A673 (cell line): Measurements from ENCODE around the gene RNF167. TPM values are rescaled to one million over a fixed set of nuclear protein-coding genes. Genes with fewer than 3 reads are reported as not detected.

ENCODE experiments used
- BruUV-seq: library from RNA; stranded (reverse); fragments of 400-500 nt; replicated peaks from 2 replicates; lab custom pipeline; 2021; lab: Mats Ljungman, UMichigan
- CTCF ChIA-PET: fragments of 300-600 bp; sonication (Branson Sonifier 250); formaldehyde crosslinking; loops from one replicate; lab custom pipeline; 2022; ENCODE audit warnings: antibody characterized with exemption; lab: Charles Lee
- POLR2A ChIA-PET: fragments of 300-600 bp; sonication (Branson Sonifier 250); formaldehyde crosslinking; loops from one replicate; lab custom pipeline; 2022; ENCODE audit warnings: antibody characterized with exemption; ENCODE audit not compliant: low non-redundant PET; lab: Charles Lee
- DNase-seq: peaks from one replicate; pipeline ENCODE4 v3.0.0-alpha.2; 2015; ENCODE audit warnings: low spot score
- H3K27ac ChIP-seq: fragments of 200-600 bp; sonication (generic); 2 replicates; pipeline ENCODE4 v1.5.1; 2016; ENCODE audit warnings: mixed run types, low read depth, mild to moderate bottlenecking, mixed read lengths, antibody characterized with exemption, low read length; ENCODE audit not compliant: poor library complexity, severe bottlenecking
- H3K27me3 ChIP-seq: fragments of 200-600 bp; sonication (generic); replicated peaks from 2 replicates; pipeline ENCODE4 v1.6.1; 2017; ENCODE audit warnings: mixed run types, low read depth, mild to moderate bottlenecking, mixed read lengths, antibody characterized with exemption, low read length; ENCODE audit not compliant: insufficient read depth, poor library complexity
- H3K36me3 ChIP-seq: fragments of 200-600 bp; sonication (generic); 2 replicates; pipeline ENCODE4 v1.6.1; 2016; ENCODE audit warnings: mixed run types, mild to moderate bottlenecking, mixed read lengths, antibody characterized with exemption, low read length; ENCODE audit not compliant: insufficient read depth, poor library complexity, severe bottlenecking
- H3K4me1 ChIP-seq: fragments of 200-600 bp; sonication (generic); 2 replicates; pipeline ENCODE4 v1.6.1; 2017; ENCODE audit warnings: mixed run types, mild to moderate bottlenecking, mixed read lengths, antibody characterized with exemption, low read length; ENCODE audit not compliant: insufficient read depth, poor library complexity, severe bottlenecking
- H3K4me3 ChIP-seq: fragments of 200-600 bp; sonication (generic); 2 replicates; pipeline ENCODE4 v1.5.1; 2016; ENCODE audit warnings: low read depth, mixed run types, mild to moderate bottlenecking, mixed read lengths, low read length; ENCODE audit not compliant: poor library complexity, severe bottlenecking
- H3K9me3 ChIP-seq: fragments of 200-600 bp; sonication (generic); 2 replicates; pipeline ENCODE4 v1.6.1; 2016; ENCODE audit warnings: mixed run types, low read depth, mild to moderate bottlenecking, mixed read lengths, antibody characterized with exemption, low read length; ENCODE audit not compliant: poor library complexity, severe bottlenecking
- CTCF ChIP-seq: fragments of 300-800, 200-600 bp; sonication (generic); conservative IDR thresholded peaks from 2 replicates; pipeline ENCODE4 v1.5.1; 2017; ENCODE audit warnings: low read depth, mild to moderate bottlenecking, antibody characterized with exemption, low read length, moderate library complexity, mixed read lengths
- EZH2 ChIP-seq: fragments of 200-600 bp; sonication (generic); IDR thresholded peaks from 2 replicates; pipeline ENCODE4 v1.6.1; 2017; ENCODE audit warnings: borderline replicate concordance, low read depth, mild to moderate bottlenecking, mixed read lengths, antibody characterized with exemption, low read length; ENCODE audit not compliant: poor library complexity, severe bottlenecking
- intact Hi-C: fragments of 100-400 bp; cut with micrococcal nuclease; formaldehyde crosslinking; loops from one replicate; pipeline ENCODE4 v1.10.0; 2022; ENCODE audit not compliant: unreplicated experiment
- total RNA-seq: library from RNA; stranded (reverse); gene quantifications from 2 replicates; pipeline ENCODE4 v1.2.3, GENCODE V29; 2021

RNF167 gene
- total RNA-seq, 1 experiment from 2014 or later: 77.3 TPM

GRCh38 chr17:4895121-4895520 lies 44.9 kb upstream of the RNF167 start:
- no TSS peak for BruUV-seq
- no peaks in the 10 kb centered on the region for H3K9me3 ChIP-seq
- no peak overlapping the region for H3K4me3 ChIP-seq
- no peak overlapping the region for H3K27ac ChIP-seq
- peaks cover 5% of the 10 kb centered on the region for H3K4me1 ChIP-seq
- intact Hi-C loops: no loop called here
- DNase-seq: no peak
- TF ChIP-seq CTCF (no peak), EZH2 (no peak)
- ChIA-PET POLR2A (no interaction called here), CTCF (no interaction called here)
- H3K27me3 ChIP-seq: no peaks in the 10 kb centered on the region
- H3K36me3 ChIP-seq: peaks cover 51% of the 10 kb centered on the region

GRCh38 chr17:4895657-4896331 lies 44.3 kb upstream of the RNF167 start:
- CTCF ChIA-PET: no interaction called here
- DNase-seq: peak; percentile 37
- peak; percentile 13; the same call in 1 of the 2 replicates for TF ChIP-seq CTCF
- no peak for TF ChIP-seq EZH2
- H3K27ac ChIP-seq: no peak overlapping the region
- H3K36me3 ChIP-seq: peaks cover 45% of the 10 kb centered on the region
- BruUV-seq: TSS peak; percentile 31
- intact Hi-C loops: no loop called here
- H3K4me3 ChIP-seq: no peak overlapping the region
- H3K9me3 ChIP-seq: no peaks in the 10 kb centered on the region
- no peaks in the 10 kb centered on the region for H3K27me3 ChIP-seq
- peaks cover 5% of the 10 kb centered on the region for H3K4me1 ChIP-seq
- POLR2A ChIA-PET: no interaction called here

- no peak for DNase-seq
- Histone ChIP-seq H3K27ac (no peak overlapping the region), H3K36me3 (peaks cover 37% of the 10 kb centered on the region), H3K9me3 (no peaks in the 10 kb centered on the region), H3K4me3 (no peak overlapping the region), H3K4me1 (peaks cover 5% of the 10 kb centered on the region), H3K27me3 (no peaks in the 10 kb centered on the region)
- no TSS peak for BruUV-seq
- CTCF ChIA-PET: no interaction called here
- TF ChIP-seq CTCF (no peak), EZH2 (no peak)
- intact Hi-C loops: no loop called here
- POLR2A ChIA-PET: no interaction called here
These were observed 43.5 kb upstream of the RNF167 start for GRCh38 chr17:4896332-4897197.
